HG03108 (cell line): ENCODE measurements around the gene RPS6KA5.
"Not testable (repeated sequence)": the region's sequence is repeated elsewhere in the genome, so short reads cannot be mapped to it uniquely, and the experiment has no call there.

Source experiments
- ATAC-seq: cut with Tn5 transposase; IDR thresholded peaks from one replicate; pipeline ENCODE4 v1.9.1; 2021; ENCODE audit warnings: moderate library complexity; ENCODE audit not compliant: unreplicated experiment

Gene RPS6KA5

GRCh38 chr14:91067186-91067585 lies 6.7 kb upstream of the RPS6KA5 start:
- no peak for ATAC-seq

- ATAC-seq, result no peak
Measured at GRCh38 chr14:91065266-91065665, 4.8 kb upstream of the RPS6KA5 start.

GRCh38 chr14:91063119-91063518 lies 2.7 kb upstream of the RPS6KA5 start:
- no peak for ATAC-seq

DNA sequence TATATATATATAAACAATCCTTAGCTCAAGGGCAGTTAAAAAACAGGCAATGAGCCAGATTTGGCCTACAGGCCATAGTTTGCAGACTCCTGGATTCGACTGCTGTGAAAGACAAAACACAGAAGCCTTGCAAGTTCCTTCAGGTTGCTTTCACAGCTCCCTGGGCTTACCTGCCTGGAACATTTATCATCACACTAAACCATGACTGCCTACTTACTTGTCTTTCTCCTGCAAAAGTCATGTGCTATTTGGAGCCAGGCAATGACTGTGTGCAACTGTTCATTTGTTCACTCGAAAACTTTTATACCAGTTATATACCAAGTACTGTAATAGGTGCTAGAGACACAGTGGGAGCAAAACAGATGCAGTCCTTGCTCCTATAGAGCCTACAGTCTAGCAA lies 2.2 kb upstream of the RPS6KA5 start:
- no peak for ATAC-seq

- ATAC-seq, result no peak
Measured at GRCh38 chr14:91061056-91061887, 831 bp upstream of the RPS6KA5 start.

- ATAC-seq, result peak; percentile 15
Measured at GRCh38 chr14:91059576-91060350, 678 bp downstream of the RPS6KA5 start.

DNA sequence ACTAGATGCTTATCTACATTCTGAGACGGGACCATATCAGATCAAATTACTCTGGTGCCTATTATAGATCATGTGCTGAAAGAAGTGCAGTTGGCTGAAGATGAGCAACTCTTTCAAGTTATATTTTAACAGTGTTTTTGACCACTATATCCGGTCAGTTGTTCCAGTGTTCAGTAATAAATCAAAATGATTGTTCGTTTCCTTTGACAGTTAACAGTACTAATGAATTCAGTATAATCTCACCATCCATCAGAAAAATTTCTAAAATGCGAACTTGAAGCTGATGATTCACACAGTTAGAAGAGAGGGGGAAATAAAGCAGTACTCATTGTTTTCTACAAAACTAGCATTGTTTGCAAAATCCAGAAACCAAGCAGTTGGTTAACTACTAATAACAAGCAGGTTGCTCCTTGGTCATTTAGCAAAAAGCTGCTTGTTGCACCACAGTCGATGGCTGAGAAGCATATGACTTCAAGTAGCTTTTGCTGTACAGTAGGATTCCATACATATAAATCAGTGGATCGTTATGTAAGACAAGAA lies 2.3 kb downstream of the RPS6KA5 start:
- ATAC-seq, result no peak

DNA sequence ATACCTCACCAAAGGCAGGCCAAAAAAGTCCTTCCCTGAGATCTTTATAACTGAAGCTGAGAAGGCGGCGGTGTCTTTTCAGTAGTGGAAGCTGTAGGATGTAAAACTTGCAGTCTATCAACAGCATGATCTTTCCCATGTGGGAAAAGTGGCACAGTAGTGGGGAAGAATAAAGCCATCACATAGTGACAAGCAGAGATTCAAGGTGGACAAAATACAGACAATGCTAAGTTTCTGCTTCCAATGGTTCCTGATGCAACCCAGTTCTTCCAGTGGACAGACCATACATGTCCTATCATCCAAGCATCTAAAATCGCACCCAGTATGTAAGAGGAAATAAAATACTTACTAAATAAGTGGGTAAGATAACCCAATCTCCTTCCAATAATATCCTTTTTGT lies 4.1 kb downstream of the RPS6KA5 start:
- ATAC-seq, result no peak

GRCh38 chr14:91055016-91055415 lies 5.4 kb downstream of the RPS6KA5 start:
- ATAC-seq, result no peak

DNA sequence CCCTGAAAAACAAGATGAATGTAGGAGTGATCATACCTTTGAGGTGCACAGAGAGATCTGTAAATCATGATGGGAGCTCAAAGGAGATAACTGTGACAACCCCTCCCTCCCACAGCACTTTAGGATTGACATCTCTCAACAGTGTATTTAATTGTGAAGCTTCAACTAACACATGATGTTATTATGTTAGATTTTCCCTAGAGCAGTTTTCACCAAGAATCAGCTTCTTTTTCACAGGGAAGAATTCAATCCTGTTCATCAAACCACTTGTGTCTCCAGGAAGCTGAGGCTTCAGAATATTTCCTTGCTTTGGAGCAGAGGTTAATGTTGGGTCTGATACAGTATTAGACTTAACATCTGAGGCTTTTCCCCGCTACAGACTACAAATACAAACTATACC lies 11.8 kb downstream of the RPS6KA5 start:
- ATAC-seq, result no peak

DNA sequence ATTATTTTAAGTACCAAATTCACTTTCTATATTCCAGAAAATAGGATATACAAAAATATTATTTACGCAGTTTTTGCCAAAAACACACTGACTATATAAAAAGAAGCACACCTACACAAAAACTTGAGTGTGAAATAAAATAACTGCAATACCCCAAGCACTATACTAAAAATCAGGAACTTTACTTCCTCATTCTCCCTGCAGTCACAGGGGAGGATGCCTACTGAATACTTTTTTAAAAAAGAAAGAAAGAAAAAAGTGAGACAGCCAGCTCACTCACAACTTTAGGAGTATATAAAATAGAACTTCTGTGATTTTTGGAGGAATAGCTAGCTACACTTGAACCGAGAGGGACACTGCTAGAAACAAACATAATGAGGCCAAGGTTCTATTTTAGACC lies 12.2 kb downstream of the RPS6KA5 start:
- no peak for ATAC-seq

DNA sequence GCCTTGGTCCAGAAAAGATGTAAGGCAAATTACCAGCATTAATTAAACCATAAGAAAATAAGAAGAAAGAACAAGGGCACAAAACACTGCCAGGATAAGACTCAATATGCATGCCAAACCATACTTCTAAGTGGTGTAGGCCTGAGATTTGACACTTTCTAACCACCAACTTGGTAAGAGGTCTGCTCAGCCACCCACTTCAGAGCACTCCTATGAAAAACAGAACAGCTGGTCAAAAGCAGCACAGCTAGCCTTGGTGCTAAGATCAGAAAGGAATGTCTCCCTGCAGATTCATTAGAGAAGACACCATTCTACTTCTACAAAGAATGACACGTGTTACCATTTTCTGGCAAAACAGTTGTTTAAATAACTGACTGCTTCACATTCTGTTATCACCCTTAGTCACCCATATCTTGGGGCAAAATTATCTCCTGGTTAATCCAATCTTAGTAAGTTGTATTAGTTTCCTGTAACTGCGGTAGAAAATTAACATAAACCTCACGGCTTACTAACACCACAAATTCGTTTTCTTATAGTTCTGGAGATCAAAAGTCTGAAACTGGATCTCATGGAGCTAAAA lies 13.2 kb downstream of the RPS6KA5 start:
- ATAC-seq, result no peak

GRCh38 chr14:91046488-91047072 lies 13.9 kb downstream of the RPS6KA5 start:
- no peak for ATAC-seq

- ATAC-seq, result no peak
Measured at GRCh38 chr14:91041450-91041849, 19.0 kb downstream of the RPS6KA5 start.

GRCh38 chr14:91040545-91040944 lies 19.9 kb downstream of the RPS6KA5 start:
- ATAC-seq, result no peak

DNA sequence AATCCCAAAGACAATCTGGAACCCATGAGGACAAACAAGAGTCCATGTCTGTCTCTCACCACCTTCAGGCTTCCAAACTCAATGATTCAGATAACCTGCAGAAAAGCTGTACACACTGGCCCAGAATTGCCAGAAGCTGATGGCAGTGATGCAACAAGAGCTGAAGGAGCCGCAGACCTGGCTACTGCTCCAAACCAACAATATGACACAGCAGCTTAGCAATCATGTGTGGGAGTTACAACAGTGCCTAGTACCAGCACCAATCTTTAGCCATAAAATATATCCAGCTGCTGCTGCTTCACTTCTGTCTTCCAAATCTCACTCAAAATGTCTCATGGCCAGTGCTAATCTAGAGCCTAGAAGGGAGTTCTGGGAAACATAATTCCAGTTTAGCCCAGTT lies 22.0 kb downstream of the RPS6KA5 start:
- no peak for ATAC-seq

GRCh38 chr14:91036741-91037469 lies 23.5 kb downstream of the RPS6KA5 start:
- no peak for ATAC-seq

DNA sequence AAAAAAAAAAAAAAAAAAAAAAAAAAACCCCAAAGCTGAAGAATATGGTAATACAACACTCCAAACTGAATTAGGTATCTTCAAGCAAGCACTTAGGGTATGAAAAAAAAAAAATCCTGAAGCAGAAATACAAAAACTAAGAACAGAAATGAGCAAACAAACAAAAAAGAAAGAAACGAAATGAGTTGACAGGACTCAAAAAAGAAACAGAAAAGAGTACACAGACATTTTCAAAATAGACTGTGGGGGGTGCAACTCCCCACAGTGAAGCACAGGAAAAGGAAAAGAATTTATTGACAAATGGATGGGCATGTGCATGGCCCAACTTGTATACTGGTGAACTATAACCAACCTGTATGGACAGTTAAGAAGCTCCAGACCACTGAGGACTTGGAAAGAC lies 24.6 kb downstream of the RPS6KA5 start:
- peak; percentile 71 for ATAC-seq

DNA sequence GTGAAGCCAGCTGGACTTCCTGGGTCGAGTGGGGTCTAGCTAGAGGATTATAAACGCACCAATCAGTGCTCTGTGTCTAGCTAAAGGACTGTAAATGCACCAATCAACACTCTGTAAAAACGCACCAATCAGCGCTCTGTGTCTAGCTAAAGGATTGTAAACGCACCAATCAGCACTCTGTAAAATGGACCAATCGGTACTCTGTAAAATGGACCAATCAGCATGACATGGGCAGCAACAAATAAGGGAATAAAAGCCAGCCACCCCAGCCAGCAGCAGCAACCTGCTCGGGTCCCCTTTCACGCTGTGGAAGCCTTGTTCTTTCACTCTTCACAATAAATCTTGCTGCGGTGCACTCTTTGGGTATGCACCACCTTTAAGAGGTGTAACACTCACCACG lies 26.1 kb downstream of the RPS6KA5 start:
- not testable (repeated sequence) for ATAC-seq

DNA sequence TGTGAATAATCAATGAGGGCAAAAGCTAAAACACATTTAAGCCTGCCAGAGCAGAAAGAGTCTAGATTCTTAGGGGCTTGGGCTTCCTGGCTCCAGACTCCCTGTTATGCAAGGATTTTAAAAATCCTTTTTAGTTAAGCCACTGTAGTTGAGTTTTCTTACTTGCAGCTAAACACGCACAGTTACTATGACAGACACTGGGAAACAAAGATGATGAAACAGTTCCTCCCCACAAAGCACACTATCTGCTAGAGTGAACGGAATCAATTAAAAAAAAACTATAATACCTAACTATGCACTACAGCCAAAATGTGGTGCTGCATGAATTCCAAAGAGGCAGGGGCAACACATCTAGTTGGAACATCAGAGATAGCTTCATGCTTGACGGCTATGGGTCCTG lies 28.2 kb downstream of the RPS6KA5 start:
- no peak for ATAC-seq

DNA sequence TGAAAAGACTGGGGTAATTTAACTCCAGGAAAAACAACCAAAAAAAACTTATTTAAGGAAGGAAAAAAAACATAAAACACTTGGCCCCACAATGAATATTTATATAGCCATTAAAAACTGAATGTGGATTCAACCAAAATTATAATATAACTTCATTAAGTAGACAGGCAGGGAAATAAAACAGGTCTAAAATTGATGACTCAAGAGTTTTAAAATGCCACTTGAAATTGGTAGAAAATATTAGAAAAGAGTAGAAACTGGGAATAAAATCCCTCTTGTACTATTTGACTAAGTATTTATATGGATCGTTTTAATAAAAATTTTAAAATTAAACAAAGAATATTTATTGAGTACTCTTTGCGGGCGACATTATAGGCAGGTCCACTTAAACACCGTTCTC lies 28.8 kb downstream of the RPS6KA5 start:
- no peak for ATAC-seq
